HG03558 (cell line): ENCODE data around the gene COL11A1.
"Not testable (repeated sequence)": the region's sequence is repeated elsewhere in the genome, so short reads cannot be mapped to it uniquely, and the experiment has no call there.

Experiments
- ATAC-seq: cut with Tn5 transposase; IDR thresholded peaks from one replicate; pipeline ENCODE4 v1.9.1; 2021; ENCODE audit warnings: moderate number of reproducible peaks; ENCODE audit not compliant: unreplicated experiment; ENCODE audit errors: extremely low read depth

The COL11A1 gene

GRCh38 chr1:102933362-102933761 lies 175.0 kb downstream of the COL11A1 start:
- ATAC-seq, result not testable (repeated sequence)

- no peak for ATAC-seq
Observed at GRCh38 chr1:102919659-102920058, 188.7 kb downstream of the COL11A1 start.

GRCh38 chr1:102901996-102902395 lies 206.3 kb downstream of the COL11A1 start:
- ATAC-seq, result no peak

- ATAC-seq, result no peak
Observed at GRCh38 chr1:102899935-102900334, 208.4 kb downstream of the COL11A1 start.

GRCh38 chr1:102897557-102897956 lies 210.8 kb downstream of the COL11A1 start:
- no peak for ATAC-seq

GRCh38 chr1:102896771-102897170 lies 211.6 kb downstream of the COL11A1 start:
- no peak for ATAC-seq

GRCh38 chr1:102896286-102896685 lies 212.0 kb downstream of the COL11A1 start:
- ATAC-seq, result no peak

- no peak for ATAC-seq
Observed at GRCh38 chr1:102891868-102892625, 216.3 kb downstream of the COL11A1 start.

GRCh38 chr1:102886638-102887037 lies 221.7 kb downstream of the COL11A1 start:
- ATAC-seq, result no peak

- ATAC-seq, result no peak
Observed at GRCh38 chr1:102884238-102884637, 224.1 kb downstream of the COL11A1 start.

- no peak for ATAC-seq
Observed at GRCh38 chr1:102879439-102879993, 228.8 kb downstream of the COL11A1 start.

GRCh38 chr1:102875756-102876155 lies 232.6 kb downstream of the COL11A1 start:
- no peak for ATAC-seq

- ATAC-seq, result no peak
Observed at GRCh38 chr1:102872526-102872925, 235.8 kb downstream of the COL11A1 start.

- no peak for ATAC-seq
Observed at GRCh38 chr1:102872097-102872496, 236.2 kb downstream of the COL11A1 start.

- ATAC-seq, result no peak
Observed at GRCh38 chr1:102863704-102864103, 244.6 kb downstream of the COL11A1 start.

- no peak for ATAC-seq
Observed at GRCh38 chr1:102861247-102861646, 247.1 kb downstream of the COL11A1 start.

- no peak for ATAC-seq
Observed at GRCh38 chr1:102858695-102859094, 249.6 kb downstream of the COL11A1 start.

- no peak for ATAC-seq
Observed at GRCh38 chr1:102857251-102857650, 251.1 kb downstream of the COL11A1 start.

GRCh38 chr1:102853701-102854187 lies 254.6 kb downstream of the COL11A1 start:
- no peak for ATAC-seq

- no peak for ATAC-seq
Observed at GRCh38 chr1:102853136-102853535, 255.2 kb downstream of the COL11A1 start.

- no peak for ATAC-seq
Observed at GRCh38 chr1:102852613-102853012, 255.7 kb downstream of the COL11A1 start.

GRCh38 chr1:102851616-102852015 lies 256.7 kb downstream of the COL11A1 start:
- ATAC-seq, result no peak
